HG03571 (cell line): ENCODE results near the gene MEF2C.

Source experiments
- ATAC-seq: cut with Tn5 transposase; IDR thresholded peaks from one replicate; pipeline ENCODE4 v1.9.1; 2021; ENCODE audit not compliant: unreplicated experiment

The MEF2C gene

GRCh38 chr5:88693071-88693932 is 189.7 kb downstream of the MEF2C start:
- no peak for ATAC-seq

GRCh38 chr5:88691945-88692868 is 190.8 kb downstream of the MEF2C start:
- ATAC-seq = no peak

DNA sequence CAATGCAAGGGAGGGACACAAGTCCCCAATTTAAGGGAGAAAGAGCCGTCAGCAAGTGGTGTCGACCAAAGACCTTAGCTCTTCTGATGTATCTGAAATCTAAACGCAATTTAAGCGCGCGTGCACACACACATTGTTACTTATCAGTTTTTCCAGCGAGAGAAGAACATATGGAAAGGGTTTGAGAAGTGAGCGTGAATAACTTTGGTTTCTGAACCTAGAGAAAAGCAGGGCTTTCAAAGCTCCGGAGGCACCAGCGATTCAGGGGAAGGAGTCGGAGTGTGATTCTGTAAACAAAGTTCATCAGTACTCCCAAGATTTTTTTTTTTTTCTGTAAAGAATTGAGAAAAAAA is 191.8 kb downstream of the MEF2C start:
- peak; percentile 14 for ATAC-seq

DNA sequence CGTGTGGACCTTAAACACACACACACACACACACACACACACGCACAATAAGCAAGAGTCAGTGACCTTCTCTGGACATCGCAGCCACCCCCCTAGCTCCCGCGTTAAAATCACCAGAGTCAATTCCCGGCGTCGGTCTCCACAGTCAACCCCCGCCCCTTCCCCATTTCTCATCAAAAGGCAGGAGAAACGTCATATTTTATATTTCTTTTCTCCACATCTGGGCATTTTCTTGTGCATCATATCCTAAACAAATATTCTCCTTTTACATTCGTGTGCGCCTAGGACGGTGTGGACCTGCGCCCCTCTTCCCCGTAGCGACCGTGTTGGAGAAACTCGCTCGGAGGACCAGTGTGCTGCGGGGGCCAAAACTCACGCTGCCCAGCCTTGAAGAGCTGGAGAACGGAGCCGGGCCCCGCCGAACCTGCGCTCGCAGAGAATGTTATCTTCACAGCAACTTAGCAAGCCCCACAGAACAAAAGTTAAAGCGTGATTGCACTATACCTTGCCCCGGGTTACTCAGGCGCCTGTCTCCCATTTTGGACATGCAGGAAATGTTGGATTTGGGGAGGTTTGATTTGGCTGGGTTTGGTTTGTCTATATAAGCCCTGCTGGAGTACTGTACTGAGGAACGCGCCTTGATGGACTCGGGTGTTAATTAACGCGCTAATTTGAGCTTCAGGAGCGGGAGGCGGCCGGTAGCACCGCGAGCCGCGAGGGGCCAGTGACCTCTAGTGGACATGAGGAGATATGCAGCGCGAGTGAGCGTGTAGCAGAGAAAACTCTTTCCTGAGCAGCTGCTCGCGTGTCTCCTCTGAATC is 192.4 kb downstream of the MEF2C start:
- peak; percentile 93 for ATAC-seq

DNA sequence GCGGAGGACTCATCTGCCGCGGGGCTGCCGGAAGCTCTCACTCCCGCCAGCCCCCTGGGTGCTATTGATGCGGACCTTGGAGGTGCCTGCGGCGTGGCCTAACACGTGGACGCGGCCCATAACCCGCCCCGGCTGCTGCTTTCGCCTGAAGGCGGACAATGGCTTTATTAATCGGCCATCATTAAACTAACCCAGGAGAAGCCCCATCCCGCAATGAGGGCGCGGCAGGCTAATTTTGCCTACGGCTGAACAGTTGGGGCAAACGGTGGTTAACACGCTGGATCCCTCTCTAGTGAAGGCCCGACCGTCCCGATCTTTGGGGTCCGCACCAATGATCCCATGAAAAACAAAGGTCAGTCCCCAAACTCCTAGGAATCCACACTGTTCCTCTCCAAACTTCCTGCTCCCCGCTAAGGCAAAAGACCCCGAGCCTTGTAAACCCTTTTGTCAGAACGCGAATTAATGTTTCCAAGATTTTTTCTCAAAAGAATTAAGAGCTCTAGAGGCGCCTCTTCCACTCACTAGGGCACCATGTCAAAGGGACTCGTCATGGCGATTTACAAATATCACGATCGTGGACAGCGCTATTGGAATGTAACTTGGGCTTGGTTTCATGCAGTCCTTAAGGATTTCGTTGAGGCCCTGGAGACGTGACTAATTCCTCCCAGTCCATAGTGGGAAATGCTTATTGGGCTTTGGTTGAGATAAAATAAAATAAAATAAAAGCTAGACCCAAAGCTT is 193.1 kb downstream of the MEF2C start:
- ATAC-seq = no peak

DNA sequence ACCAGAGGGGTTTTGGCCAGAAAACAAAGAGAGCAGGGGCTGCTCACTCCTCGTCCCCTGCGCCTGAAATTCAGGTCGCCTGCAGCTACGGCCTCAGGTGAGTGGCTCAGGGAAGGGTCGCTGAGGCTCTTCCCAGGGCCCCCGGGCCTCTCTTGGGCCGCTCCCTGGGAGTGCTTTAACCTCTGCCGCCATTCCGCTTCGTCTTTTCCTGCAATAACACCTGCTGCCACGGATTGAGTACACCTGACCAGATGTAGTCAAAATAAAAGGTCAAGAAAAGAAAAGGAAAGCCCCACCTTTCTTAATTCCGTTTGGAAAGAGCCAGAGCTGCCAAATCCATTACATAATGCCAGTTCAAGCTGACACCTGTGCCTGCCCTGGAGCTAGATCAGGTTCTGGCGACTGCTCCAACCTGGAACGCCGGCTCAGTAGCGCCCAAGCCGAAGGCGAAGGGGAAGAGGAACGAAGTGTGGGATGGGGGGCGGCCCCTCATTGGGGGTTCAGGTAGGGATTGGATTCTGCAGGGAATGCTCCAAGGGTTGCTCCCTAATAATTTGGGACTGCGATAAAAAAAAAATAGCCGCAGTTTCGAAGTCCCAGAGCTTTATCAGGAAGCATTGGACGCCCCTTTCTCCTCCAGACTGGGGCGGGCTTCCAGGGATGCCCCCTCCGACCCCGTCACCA is 193.9 kb downstream of the MEF2C start:
- ATAC-seq = no peak

DNA sequence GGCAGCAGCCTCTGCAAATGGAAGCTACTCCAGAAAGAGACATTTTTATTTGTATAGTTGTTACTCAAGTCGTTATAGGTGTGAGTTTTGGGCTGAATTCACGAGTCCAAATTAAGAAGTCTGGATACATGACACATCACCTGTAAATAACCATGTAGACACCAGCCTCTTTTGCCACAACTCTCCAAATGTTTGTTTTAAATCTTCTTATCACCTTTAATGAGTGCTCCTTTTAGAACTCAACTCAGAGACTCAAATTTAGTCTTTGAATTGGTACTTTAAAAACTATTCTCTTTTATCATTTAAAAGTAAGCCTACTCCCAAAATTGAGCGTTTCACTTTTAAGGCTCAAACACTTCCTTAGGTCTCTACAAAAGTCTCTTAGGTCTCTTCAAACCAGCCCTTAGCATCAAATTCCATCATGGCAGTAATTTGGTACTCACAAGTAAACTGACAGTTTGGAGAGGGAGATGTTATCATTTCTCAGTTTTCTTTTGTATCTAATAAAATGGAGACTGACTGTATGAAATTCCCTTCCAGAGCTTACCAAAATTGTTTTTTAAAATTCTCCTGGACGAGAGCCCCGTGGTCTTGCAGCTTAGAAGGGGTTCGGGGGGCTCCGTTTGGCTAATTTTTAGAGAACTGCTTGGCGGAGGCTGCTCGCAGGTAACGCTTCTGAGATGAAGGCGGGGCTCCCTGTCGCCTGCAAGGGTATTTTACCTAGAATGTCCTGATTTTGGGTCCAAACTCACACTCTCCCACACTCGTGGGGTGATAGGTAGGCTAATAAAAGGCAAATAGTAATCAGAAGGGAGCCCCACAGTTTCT is 194.6 kb downstream of the MEF2C start:
- no peak for ATAC-seq

DNA sequence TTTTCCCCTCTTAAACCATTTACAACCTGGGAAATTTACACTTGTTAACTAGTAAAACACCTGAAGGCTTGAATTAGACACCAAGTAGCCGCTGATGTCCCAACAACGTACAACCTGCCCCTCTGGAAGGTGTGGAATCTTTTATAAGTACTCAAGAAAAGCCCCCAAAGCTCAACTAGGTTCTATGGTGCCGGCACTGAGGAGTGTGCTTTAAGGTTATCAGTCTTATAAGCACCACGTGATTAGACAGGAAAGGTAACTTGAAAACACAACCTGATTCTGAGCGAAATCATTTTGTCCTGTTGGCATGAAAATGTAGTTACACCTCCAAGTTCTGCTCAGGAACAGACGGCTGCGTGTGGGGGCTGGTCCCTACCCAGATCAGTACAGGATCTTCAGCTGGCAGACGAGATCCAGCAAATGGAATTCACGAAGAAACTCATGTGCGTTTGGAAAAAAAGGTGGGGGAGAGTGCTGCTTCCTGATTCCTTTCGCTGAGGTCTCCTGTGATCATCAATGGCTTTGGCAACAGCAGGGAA is 195.5 kb downstream of the MEF2C start:
- no peak for ATAC-seq

GRCh38 chr5:88686726-88687125 is 196.3 kb downstream of the MEF2C start:
- ATAC-seq = no peak

GRCh38 chr5:88685591-88686541 is 197.1 kb downstream of the MEF2C start:
- ATAC-seq = no peak

DNA sequence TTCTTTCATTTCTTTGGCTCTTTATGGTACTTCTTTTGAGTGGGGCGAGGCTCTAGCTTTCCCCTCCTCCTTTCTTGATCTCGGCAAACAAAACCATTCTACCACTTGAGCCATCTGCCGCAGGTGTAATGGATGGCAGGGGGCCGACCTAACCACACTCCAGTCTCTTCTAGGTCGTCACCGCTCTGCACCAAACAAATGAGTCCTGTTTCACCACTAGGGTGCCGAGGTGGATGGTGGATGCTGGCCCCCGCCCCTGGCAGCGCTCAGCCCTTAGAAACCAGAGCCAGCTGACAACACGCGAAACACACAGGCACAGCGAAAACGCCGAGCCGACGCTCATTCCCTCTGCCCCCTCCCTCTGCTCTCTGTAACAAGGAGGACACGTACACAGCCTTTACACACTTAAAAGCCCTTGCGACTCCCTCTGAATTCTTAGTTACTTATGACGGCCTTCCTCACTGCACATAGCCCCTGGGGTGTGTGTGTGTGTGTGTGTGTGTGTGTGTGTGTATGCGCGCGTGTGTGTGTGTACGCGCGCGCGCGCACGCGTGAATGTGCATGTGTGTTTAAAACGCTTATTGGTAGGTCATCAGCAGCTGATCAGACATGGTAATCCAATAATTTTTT is 199.4 kb downstream of the MEF2C start:
- peak; percentile 41 for ATAC-seq

- ATAC-seq = no peak
These were observed 200.1 kb downstream of the MEF2C start for GRCh38 chr5:88682881-88683361.

DNA sequence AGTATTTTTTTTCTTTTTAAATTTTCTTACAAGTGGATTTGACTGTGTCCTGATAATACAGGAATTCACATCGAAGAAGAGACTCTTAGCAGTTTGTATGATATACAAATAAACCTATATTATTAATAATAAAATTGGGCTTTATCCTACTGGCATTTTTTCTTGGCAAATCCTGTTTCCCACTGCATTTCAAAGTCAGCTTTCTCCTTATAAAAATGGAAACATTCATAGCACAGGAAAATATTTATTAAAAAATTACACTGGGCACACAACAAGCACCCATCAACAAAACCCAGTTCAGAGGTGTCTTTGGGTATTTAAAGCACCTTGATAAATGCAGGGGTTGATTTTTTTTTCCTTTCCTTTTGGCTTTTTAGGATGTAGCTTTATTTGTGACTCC is 200.9 kb downstream of the MEF2C start:
- ATAC-seq = no peak

DNA sequence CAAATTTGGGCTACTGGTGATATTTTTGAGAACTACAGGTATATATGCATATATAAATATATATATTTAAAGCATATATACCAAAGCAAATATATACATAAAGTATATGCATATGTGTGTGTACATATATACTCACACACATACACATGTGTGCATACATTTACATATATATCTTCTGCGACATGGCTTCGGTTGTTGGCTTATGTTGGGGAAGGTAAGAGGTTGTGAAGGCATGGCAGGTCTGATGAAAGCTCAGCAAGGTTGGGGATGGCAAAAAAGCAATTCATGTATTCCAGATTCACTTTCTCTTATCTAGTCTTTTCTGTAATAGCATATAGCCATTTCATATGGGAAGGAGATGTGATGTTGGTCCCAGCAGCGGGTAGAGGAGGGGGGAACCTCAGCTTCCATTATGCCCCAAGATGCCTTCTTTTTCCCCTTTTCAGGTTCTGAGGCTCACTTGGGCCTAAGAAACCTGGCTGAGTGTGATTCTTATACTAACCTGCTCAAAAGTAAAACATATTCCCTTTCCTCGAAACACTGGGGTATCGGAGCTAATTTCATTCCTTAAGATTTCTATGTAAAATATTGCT is 201.7 kb downstream of the MEF2C start:
- no peak for ATAC-seq

DNA sequence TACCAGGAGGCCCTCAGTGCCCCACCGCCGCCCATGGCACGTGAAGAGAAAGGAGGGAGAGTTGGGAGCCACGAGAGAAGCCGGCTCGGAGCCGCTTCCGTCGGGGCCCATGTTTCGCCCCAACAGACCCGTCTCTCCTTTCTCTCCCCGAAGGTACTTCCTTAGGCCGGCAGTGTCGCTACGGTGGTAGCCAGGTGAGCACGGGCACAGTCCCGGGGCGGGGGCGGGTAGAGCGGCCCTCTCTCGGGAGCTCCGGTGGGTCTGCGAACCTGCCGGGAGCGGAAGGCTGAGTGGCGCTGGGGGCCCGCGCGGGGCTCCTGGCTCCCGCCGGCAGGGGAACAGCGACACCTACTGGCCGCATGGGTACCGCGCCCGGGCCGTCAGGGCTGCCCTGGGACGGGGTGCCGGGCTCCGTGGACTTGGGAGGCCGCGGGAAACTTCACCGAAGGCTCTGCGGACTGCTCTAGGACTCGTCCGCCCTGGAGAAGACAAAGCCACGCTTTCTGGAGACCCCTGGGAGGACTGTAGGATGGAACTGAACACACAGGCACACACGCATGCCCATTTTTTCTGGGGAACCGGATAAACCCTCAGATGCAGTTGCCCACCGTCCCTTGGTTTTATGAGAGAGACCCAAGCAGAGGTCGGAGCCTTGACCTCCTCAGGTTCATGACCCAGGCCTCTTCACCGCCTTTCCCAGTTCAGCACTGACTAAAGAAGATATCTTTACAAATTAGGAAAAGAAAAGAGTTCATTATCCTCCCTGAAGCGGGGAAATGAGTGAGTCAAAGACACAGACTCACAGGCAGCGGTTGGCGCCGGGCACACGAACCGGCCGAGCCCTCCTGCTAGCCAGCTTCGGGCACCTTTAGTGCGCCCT is 202.5 kb downstream of the MEF2C start:
- peak; percentile 83 for ATAC-seq

DNA sequence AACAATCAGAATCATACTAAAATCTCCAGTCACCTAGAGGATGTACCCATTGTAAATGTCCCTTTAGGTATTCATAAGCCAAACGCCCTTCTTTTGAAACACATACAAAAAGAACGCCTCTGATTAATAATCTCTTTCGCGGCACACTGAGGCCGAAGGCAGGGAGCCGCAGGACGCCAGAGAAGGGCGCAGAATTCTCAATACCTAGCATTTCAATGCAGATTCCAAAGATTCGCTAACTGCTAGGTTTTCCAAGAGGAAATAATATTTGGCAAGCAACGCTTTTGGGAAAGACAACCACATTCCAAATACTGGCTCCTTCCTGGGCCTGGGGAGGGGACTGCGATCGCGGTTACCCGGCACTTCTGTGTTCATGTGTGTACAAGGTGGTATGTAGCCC is 203.3 kb downstream of the MEF2C start:
- ATAC-seq = no peak
